ENCODE results near the gene GSDME. TPM values are rescaled to one million over a fixed set of nuclear protein-coding genes. Genes with fewer than 3 reads are reported as not detected.

The GSDME gene
- total RNA-seq, 1 donor from 2014 or later = 63.7 TPM

DNA sequence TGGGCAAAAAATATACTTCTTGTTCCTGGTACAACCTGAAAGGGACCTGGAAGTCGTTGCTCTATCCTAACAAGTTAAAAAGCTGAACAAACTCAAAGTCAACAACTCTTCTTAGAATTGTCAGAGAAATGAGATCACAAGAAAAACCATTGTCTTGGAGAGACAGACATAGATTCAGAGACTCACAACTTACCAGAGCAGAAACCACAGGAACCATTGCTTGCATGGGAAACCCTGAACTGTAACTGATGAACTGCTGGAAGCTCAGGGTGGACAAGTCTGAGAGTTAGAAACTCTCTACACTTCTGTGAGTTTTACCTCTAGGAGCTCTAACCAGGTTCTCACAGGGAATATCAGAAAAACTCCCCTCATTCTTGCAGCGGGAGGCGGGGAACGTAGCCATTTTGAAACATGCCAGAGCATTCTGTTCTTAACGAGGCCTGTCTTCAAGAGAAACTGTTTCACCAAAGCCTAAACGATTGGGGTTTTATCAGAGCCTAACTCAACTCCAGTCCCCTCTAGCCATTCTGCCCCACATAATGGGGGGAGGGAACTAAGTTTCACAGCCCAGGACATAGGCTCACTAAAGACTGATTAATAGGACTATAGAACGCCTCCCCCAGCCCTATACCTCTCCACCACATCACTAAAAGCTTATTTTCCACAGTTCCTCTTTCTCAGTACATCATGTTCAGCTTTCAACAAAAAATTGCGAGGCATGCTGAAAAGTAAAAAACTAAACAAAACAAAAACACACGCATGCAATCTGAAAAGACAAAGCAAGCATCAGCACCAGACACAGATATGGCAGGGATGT is 12.0 kb upstream of the GSDME start:
- H3K4me3 ChIP-seq (ENCODE audit: low read depth, low read length) = no peak overlapping the region
- DNase-seq (ENCODE audit: low read depth) (no peak), FAIRE-seq (no peak)
- H3K36me3 ChIP-seq (ENCODE audit: control insufficient read depth, insufficient read depth, low read length) = no peaks in the 10 kb centered on the region
- peaks cover 2% of the 10 kb centered on the region for H3K27me3 ChIP-seq (ENCODE audit: control insufficient read depth, insufficient read depth, low read length)
- TF ChIP-seq, protein P1, sequence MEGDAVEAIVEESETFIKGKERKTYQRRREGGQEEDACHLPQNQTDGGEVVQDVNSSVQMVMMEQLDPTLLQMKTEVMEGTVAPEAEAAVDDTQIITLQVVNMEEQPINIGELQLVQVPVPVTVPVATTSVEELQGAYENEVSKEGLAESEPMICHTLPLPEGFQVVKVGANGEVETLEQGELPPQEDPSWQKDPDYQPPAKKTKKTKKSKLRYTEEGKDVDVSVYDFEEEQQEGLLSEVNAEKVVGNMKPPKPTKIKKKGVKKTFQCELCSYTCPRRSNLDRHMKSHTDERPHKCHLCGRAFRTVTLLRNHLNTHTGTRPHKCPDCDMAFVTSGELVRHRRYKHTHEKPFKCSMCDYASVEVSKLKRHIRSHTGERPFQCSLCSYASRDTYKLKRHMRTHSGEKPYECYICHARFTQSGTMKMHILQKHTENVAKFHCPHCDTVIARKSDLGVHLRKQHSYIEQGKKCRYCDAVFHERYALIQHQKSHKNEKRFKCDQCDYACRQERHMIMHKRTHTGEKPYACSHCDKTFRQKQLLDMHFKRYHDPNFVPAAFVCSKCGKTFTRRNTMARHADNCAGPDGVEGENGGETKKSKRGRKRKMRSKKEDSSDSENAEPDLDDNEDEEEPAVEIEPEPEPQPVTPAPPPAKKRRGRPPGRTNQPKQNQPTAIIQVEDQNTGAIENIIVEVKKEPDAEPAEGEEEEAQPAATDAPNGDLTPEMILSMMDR (IDR thresholded peaks at IDR 0.05; ENCODE audit: insufficient read depth, low read length, severe bottlenecking) = no peak

DNA sequence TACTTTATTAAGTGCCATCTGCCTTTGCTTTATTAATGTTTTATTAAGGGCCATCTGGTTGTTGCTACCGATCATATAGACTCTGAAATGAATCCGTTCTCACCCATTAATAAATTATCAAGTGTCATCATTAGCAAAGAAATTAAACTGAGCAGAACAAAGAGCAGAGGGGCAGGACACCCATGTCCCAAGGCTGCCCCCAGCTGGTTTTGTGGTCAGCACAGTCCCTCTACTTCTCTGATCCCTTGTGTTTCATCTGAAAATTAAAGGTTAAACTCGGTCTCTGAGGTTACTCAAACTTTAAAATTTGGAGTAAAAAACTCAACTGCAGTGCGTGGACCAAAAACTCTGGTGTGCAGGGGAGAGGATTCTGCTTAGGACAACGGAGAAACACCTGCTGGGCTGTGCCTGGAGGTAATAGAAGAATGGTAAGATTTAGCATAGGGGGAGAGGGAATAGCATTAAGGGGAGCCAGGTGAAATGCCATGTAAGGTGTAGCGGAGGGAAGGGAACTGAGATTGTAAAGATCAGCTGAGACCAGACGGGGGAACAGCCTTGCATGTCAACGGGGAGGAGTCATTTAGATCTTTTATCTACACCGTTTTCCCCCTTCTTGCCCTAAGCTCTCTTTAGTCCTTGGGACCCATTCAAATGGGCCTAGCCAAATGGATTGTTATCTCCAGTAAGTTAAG is 10.8 kb upstream of the GSDME start:
- Histone ChIP-seq H3K36me3 (ENCODE audit: control insufficient read depth, insufficient read depth, low read length) (no peaks in the 10 kb centered on the region), H3K27me3 (ENCODE audit: control insufficient read depth, insufficient read depth, low read length) (peaks cover 2% of the 10 kb centered on the region), H3K4me3 (ENCODE audit: low read depth, low read length) (no peak overlapping the region)
- TF ChIP-seq, protein P1 (IDR thresholded peaks at IDR 0.05; ENCODE audit: insufficient read depth, low read length, severe bottlenecking) = no peak
- FAIRE-seq = no peak
- no peak for DNase-seq (ENCODE audit: low read depth)

DNA sequence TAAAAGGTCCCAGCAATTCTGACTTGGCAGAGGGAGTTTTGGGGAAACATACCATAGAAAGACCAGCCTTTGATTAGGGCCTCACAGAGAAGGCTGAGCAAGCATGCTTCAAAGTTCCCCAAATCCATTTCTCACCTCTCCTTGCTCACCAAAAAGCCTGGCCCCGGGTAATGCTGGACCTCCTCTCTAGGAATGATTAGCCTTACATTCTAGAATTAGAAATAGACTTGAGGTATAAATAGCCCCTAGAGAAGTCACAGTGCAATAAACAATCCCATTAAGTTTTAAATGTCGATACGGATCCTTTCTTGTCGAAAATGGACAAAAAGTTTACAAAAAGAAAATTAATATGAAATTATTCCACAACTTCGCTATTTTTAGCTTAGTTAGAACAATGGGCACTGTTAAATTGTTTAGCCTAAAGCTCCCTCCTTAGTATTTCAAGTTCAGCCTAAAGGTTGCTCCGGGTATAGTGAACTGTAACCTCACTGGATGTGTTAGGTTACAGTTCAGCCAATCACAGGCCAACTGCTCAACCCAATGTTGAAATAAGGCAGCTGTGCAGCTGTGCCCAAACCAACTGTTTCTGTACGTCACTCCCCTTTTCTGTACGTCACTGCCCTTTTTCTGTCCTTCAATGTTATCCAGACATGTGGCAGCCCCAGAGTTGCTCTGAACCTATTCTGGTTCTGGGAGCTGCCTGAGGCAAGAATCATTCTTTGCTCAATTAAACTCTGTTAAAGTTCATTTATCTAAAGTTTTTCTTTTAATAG is 7.9 kb upstream of the GSDME start:
- FAIRE-seq = no peak

DNA sequence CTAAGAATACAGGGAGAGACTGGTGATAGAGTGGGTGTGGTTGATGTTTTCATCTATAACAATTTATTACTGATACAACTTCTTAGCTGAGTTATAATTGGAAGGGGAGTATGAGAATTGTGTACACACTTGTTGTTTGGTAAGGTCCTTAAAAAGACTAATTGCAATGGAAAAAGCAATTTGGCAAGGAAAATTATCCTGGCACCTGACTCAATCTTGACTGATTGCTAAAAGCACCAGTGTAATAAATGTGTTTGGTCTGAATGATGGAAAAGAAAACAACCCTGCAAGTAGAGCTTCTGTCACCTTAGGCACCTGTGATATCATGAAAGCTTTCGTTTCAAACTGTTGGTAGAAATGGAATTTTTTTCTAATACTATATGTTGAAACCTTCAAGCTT is 6.7 kb upstream of the GSDME start:
- H3K4me3 ChIP-seq (ENCODE audit: low read depth, low read length) = no peak overlapping the region
- TF ChIP-seq, protein P1 (IDR thresholded peaks at IDR 0.05; ENCODE audit: insufficient read depth, low read length, severe bottlenecking) = no peak
- no peak for DNase-seq (ENCODE audit: low read depth)
- H3K27me3 ChIP-seq (ENCODE audit: control insufficient read depth, insufficient read depth, low read length) = peaks cover 2% of the 10 kb centered on the region
- no peaks in the 10 kb centered on the region for H3K36me3 ChIP-seq (ENCODE audit: control insufficient read depth, insufficient read depth, low read length)
- no peak for FAIRE-seq

More for the DNA sequence above, 7.9 kb upstream of the GSDME start:
- Histone ChIP-seq H3K4me3 (ENCODE audit: low read depth, low read length) (no peak overlapping the region), H3K27me3 (ENCODE audit: control insufficient read depth, insufficient read depth, low read length) (peaks cover 2% of the 10 kb centered on the region), H3K36me3 (ENCODE audit: control insufficient read depth, insufficient read depth, low read length) (no peaks in the 10 kb centered on the region)
- no peak for DNase-seq (ENCODE audit: low read depth)
- TF ChIP-seq, protein P1 (IDR thresholded peaks at IDR 0.05; ENCODE audit: insufficient read depth, low read length, severe bottlenecking) = no peak

DNA sequence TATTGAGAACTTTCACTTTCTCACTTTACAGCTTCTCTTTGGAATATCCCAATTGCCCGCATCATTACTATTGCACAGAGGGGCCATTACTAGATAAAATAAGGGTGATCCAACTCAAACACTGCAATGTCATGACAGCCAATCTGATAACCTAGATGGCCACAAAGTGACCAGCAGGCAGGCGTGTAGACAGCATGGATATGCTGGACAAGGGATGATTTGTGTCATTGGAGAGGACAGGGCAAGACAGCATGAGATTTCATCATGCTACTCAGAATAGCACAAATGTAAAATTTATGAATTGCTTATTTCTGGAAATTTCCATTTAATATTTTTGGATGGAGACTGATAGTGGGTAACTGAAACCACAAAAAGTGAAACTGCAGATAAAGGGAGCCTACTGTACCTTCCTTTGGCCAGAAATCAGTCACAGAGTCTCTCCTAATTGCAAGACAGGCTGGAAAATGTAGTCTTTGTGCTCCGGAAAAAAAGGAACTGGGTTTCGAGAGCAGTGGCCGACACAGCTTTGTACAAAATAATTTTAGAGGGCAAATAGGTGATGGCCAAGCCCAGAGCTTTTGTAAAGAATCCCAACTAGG is 6.1 kb upstream of the GSDME start:
- TF ChIP-seq, protein P1 (IDR thresholded peaks at IDR 0.05; ENCODE audit: insufficient read depth, low read length, severe bottlenecking) = no peak
- Histone ChIP-seq H3K27me3 (ENCODE audit: control insufficient read depth, insufficient read depth, low read length) (peaks cover 2% of the 10 kb centered on the region), H3K4me3 (ENCODE audit: low read depth, low read length) (no peak overlapping the region), H3K36me3 (ENCODE audit: control insufficient read depth, insufficient read depth, low read length) (no peaks in the 10 kb centered on the region)
- DNase-seq (ENCODE audit: low read depth) (no peak), FAIRE-seq (no peak)

Data from bronchial epithelial cell (primary cell).